Breast epithelium (tissue), 3 donors: ENCODE measurements around the gene TIMM29.

Experiments used
- CTCF ChIP-seq, 3 donors: fragments of 450-650 bp; IDR thresholded peaks; one replicate each; pipeline ENCODE4 v1.5.1; 2016 to 2017; ENCODE audit warnings: antibody characterized with exemption in 3 of 3, mild to moderate bottlenecking in 3 of 3, moderate library complexity in 3 of 3
- POLR2A ChIP-seq: fragments of 450-650 bp; IDR thresholded peaks from one replicate; pipeline ENCODE4 v1.6.1; 2016; ENCODE audit warnings: antibody characterized with exemption, mild to moderate bottlenecking, moderate library complexity

GRCh38 chr19:10918359-10918758, 10.3 kb upstream of the TIMM29 start:
- TF ChIP-seq POLR2A (no peak), CTCF (IDR thresholded peaks at IDR 0.05) (no peak)
